HG02588 (cell line): ENCODE results near the gene WDR62.
"Not testable (repeated sequence)": the region's sequence is repeated elsewhere in the genome, so short reads cannot be mapped to it uniquely, and the experiment has no call there.

ENCODE experiments used
- ATAC-seq: cut with Tn5 transposase; IDR thresholded peaks from one replicate; pipeline ENCODE4 v1.9.1; 2021; ENCODE audit warnings: mild to moderate bottlenecking, moderate library complexity; ENCODE audit not compliant: unreplicated experiment

The WDR62 gene

GRCh38 chr19:36106991-36107390 is 52.3 kb downstream of the WDR62 start:
- ATAC-seq = no peak

DNA sequence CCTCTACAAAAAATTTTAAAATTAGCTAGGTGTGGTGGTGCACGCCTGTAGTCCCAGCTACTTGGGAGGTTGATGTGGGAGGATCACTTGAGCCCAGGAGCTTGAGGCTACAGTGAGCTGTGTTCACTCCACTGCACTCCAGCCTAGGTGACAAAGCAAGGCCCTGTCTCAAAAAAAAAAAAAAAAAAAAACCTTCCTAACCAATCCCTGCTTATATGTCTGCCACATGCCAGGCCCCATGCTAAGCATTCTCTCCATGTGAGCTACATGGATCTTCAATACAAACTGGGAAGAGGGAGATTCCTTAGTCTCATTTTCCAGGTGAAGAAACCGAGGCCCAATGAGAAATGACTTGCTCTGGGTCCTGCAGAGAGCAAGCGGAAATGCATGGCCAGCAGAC is 54.0 kb downstream of the WDR62 start:
- ATAC-seq = no peak

DNA sequence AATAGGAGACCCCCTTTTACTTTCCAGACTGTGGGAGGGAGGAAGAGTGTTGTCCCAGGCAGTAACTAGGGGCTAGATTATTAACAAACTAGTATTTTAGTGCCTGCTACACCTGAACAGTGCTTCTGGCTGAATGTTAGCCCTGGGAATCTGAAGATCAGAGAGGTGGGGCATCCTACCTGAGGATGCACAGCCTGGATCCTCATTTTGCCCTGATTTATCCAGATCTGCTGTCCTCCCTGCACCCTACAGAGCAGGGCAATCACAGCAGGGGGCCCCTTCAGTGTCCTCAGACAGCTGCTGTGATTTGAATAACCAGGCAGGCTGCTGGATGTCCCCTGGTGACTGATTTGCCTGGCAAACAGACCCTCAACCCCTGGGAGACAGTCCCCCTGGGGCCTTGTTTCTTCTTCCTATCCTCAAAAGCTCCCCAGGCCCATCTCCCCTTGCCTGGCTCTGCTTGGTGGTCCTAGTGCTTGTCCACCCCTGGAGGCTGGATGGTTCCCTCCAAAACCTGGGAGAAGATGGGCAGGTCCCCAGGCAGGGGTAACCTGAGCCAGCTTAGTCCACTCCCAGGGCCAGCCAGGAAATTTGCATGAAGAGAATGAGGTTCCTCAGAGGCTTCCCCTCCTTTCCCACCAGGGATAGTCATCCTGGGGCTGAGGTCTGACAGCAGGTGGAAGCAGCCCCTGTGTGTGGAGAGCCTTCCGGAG is 55.9 kb downstream of the WDR62 start, which contains the start of gene OVOL3:
TSS of gene OVOL3 (plus strand) at position 657 of the 713 bp plus-strand sequence. CDS start 60 bp downstream, outside the sequence.
- ATAC-seq = no peak

DNA sequence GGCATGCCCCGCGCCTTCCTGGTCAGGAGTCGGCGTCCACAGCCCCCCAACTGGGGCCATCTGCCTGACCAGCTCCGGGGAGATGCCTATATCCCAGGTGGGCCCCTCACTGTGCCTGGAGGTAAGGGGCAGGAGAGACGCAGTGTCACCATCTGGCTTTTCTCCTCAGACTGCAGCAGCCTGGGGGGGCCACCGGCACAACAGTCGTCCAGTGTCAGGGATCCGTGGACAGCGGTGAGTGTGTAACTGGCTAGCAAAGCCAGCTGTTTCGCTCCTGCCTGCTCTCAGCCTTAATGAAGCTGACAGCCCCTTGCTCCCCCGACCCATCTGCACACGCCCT is 56.5 kb downstream of the WDR62 start:
- no peak for ATAC-seq

DNA sequence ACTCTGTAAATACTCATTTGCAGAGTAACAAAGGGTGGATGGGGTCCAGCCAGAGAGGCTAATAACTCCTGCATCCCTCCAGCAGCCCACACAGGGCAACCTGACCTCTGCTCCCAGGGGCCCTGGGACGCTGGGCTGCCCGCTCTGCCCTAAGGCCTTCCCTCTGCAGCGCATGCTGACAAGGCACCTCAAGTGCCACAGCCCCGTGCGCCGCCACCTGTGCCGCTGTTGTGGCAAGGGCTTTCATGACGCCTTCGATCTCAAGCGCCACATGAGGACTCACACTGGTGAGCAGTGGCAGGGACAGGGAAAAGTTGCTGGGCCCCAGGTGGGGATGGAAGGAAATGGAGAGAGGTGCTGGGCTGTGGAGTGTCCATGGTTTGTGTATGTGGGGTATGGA is 58.0 kb downstream of the WDR62 start:
- ATAC-seq = no peak

- no peak for ATAC-seq
Observed at GRCh38 chr19:36113425-36113824, 58.7 kb downstream of the WDR62 start.

DNA sequence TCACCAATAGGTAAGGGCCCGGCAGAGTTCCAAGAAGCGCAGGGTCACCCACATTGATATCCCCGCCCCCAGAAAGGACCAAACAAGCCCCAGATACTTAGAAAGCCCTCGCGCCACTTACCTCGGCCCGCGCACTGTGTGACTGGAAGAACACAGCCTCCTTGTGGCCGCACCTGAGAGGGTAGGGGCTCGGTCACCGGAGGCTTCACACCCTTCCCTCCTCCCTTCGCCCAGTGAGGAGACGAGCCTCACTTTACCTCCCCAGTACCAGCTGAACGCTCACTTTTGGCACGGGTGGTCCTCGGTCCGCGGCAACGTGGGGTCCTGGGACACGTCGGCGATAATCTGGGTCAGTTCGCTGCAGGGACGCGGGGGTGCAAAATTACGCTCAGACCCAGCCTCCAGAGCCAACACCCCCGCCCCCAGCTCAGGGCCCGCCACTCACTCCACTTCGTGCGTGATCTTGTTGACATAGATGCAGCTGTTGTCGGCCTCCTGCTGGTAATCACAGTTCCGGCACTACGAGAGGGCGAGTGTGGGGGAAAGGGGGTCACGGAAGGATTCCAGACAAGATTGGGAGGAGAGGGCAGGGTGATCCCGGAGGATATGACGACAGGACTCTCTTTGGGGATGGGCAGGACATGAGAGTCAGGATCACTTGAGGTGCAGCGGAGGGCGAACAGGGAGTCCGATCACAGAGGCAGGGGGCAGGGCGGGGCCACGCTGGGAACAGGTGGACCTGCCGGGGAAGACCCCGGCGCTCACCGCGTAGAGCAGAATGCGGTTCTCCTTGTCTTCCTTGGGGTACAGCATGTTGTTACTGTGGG is 59.4 kb downstream of the WDR62 start:
- ATAC-seq = no peak

DNA sequence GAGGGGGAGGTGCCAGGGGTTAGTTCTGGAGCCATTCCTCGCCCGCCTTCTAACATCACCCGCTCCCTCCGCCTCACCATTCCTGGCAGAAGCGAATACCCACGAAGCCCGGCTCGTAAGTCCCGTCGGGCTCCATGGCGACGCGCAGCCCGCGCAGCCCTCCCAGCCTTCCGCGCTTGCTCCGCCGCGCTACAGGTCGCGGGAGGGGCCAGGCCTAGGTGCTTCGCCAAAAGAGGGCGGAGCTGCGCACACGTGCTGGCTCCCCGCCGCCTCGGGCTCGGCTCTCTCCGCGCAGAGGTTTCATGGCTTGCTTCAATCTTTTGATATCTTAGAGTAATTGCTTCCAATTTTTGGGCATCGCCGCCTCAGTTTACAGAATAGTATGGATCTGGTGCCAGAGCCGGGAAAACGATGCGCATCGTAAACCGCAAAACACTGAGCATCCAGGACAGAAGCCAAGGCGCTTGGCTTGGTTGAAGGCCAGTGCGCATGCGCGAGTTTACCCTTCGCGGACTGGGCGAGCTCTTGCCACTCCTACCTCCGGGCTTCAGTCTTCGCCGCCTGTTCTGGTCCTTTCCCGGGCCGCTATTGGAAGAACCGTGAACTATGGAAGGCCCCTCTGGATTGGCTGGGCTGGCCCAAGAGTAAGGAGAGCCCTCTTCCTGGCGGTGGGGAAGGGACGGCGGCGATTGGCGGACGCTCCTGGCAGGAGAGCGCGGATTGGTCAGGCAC is 60.2 kb downstream of the WDR62 start, which contains the start of gene POLR2I:
TSS of gene POLR2I (minus strand) at position 155 of the 732 bp plus-strand sequence. CDS start at position 136, 19 bp downstream.
- ATAC-seq = peak; percentile 79

DNA sequence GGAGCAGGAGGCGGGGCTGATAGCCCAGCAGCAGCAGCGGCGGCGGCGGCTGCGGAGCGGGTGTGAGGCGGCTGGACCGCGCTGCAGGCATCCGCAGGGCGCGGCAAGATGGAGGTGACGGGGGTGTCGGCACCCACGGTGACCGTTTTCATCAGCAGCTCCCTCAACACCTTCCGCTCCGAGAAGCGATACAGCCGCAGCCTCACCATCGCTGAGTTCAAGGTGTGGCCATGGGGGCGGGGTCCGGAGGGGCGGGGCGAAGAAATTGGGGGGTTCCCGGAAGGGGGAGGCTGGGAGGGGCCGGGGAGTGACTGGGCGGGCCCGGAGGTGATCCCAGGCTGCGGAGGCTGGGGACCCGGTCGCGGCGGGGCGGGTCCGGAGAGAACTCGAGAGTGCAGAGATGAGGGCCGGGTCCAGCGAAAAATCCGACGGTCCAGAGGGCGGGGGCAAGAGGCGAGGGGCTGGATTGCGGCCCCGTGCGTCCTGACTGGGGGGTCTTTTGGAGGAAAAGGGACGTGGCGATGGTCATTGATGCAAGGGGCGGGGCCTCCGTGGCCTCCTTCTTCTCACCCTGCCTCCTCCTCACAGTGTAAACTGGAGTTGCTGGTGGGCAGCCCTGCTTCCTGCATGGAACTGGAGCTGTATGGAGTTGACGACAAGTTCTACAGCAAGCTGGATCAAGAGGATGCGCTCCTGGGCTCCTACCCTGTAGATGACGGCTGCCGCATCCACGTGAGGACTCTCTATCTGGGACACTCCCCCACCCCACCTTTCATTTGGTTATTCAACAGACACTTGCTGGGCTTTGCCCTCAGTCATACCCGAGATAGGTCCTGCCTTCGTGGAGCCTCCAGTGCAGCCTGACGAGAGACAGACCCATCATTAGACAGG is 61.0 kb downstream of the WDR62 start, which contains the start of gene TBCB:
TSS of gene TBCB (plus strand) at position 16 of the 891 bp plus-strand sequence. CDS start at position 109, 93 bp downstream.
- ATAC-seq = peak; percentile 33

DNA sequence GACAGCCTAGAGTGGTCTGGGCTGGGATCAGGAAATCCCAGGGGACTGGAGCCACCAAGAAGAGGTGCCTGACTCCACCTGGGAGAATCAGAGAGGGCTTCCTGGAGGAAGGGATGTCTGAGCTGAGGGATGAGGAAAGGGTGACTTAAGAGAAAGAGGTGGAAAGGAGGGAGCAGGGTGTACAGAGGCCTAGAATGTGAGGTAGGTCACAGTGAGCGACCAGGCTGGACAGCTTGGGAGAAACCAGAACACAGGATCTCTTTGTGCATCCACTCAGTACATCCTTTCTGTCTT is 61.6 kb downstream of the WDR62 start:
- no peak for ATAC-seq

DNA sequence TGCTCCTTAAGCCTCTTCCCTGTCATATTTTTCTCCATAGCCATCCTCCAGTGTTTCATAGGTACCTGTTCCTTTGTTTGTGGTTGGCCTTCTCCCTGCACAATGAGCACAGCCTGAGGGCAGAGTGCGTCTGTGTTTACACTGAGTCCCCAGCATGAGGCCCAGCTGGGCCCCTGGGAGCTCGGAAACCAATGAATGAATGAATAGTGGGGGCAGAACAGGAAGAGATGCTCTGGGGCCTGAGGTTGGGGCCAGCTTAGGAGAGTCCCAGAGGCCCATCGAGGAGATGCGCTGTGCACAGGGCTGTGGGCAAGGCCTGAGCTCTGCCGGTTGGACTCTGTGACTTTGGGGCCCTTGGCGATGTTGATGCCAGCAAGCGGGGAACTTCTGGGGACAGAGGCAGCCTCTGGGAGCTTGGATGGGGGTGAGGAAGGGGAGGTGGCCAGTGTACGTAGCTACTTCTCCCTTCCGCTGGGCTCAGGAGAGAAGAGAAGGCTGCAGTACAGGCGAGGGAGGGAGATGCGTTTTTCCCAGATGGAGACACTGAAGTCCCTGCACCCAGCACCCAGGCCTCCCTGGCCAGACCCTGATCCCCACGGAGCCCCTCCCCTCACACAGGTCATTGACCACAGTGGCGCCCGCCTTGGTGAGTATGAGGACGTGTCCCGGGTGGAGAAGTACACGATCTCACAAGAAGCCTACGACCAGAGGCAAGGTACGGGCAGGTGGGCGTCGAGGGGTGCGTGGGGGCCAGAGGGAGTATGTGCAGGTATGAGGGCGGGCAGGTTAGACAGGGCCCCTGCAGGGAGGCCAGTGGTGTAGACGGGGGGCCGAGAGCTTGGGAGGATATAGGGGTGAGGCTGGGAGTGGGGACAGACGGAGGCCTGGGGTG is 65.6 kb downstream of the WDR62 start:
- no peak for ATAC-seq

GRCh38 chr19:36120984-36121358 is 66.3 kb downstream of the WDR62 start:
- ATAC-seq = no peak

DNA sequence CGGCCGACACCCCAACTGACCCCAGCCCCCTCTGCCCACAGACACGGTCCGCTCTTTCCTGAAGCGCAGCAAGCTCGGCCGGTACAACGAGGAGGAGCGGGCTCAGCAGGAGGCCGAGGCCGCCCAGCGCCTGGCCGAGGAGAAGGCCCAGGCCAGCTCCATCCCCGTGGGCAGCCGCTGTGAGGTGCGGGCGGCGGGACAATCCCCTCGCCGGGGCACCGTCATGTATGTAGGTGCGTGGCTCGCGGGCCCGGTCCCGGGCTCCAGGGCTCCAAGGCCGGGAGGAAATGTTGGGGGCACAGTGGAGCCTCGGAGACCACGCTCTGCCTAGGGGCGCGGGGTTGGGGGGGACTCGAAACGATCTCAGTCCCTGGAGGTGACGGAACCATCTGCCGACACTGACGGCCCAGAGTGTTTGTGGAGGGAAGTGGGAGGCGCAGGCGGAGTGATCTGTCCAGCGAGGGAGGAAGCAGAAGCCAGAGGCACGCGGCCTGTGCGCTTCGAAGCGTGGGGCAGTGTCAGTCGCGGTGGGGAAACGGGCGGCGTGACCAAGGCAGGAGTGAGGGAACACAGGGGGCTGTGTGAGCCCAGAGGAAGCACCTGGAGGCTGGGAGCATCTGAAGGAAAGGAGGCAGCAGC is 66.9 kb downstream of the WDR62 start:
- ATAC-seq = no peak

- ATAC-seq = no peak
Observed at GRCh38 chr19:36125557-36125956, 70.9 kb downstream of the WDR62 start.

DNA sequence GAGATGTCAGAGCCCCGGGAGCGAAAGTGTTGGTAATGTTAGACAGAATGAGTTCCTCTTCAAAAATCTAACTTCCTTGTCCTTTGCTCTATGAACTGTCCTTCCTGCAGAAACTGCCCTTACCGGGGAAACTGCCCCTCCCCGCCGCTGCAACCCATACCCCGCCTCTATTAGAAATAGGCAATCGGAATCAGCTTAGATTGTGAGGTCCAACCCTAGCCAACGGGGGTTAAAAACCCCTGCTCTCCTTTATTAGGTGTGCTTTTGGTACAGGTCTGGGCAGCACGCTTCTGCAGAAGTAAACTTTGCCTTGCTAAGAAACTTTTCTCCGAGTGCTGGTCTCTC is 73.7 kb downstream of the WDR62 start:
- ATAC-seq = no peak

GRCh38 chr19:36131221-36131620 is 76.5 kb downstream of the WDR62 start:
- ATAC-seq = not testable (repeated sequence)

- ATAC-seq = not testable (repeated sequence)
Observed at GRCh38 chr19:36134867-36135266, 80.2 kb downstream of the WDR62 start.

DNA sequence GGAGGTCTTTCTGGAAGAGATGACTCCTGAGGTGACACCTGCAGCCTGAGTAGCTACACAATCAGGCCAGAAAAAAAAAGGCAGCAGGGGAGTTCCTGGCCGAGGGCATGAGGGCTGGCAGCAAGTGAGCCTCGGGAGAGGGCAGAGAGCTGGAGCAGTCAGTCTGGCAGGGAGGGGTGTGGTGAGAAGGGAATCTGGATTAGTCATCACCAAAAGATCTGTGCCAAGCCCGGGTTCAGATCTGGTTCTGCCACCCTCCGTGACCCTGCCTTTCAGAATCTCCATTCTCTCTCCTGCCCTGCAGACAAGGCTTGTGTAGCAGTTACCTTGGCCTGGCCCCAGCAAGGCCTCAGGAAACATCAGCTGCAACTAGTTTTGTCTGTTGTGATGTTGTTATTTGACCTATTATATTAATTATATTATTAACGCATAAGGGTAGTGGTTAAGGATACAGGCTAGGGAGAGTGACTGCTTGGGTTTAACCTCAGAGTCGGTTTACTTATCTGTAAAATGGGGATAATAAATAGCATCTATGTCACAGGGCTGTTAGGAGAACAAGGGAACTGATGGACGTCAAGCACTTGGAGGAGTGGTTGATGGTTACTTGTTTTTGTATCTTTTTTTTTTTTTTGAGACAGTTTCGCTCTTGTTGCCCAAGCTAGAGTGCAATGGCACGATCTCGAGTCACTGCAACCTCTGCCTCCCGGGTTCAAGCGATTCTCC is 82.4 kb downstream of the WDR62 start:
- ATAC-seq = no peak

DNA sequence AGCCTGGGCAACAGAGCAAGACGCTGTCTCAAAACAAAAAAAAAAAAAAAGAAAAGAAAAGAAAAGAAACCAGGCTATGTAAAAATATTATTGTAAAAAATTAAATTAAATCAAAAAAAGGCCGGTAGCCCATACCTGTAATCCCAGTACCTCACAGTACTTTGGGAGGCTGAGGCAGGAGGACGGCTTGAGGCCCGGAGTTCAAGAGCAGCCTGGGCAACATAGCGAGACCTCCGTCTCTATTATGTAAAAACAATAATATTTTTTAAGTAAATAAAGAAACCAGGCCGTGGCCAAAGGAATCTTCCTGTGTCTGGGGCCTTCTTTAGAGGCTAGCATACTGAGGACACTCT is 84.4 kb downstream of the WDR62 start:
- ATAC-seq = no peak
